Osteocyte (in vitro differentiated cells): Measurements from ENCODE around the gene RPS3. TPM values are rescaled to one million over a fixed set of nuclear protein-coding genes. Genes with fewer than 3 reads are reported as not detected.

ENCODE experiments used
- DNase-seq: peaks from one replicate; pipeline ENCODE4 v3.0.0; 2021; ENCODE audit warnings: mixed read lengths; ENCODE audit not compliant: unreplicated experiment; ENCODE audit errors: extremely low spot score
- H3K27ac Mint-ChIP-seq: one replicate; pipeline ENCODE4 v1.8.0; 2021; ENCODE audit warnings: mild to moderate bottlenecking, mixed read lengths; ENCODE audit not compliant: unreplicated experiment
- H3K27me3 Mint-ChIP-seq: one replicate; pipeline ENCODE4 v1.8.0; 2021; ENCODE audit warnings: mixed read lengths; ENCODE audit not compliant: unreplicated experiment
- H3K36me3 Mint-ChIP-seq: one replicate; pipeline ENCODE4 v1.8.0; 2021; ENCODE audit warnings: mixed read lengths; ENCODE audit not compliant: unreplicated experiment
- H3K4me1 Mint-ChIP-seq: one replicate; pipeline ENCODE4 v1.8.0; 2021; ENCODE audit warnings: mixed read lengths; ENCODE audit not compliant: unreplicated experiment
- H3K4me3 Mint-ChIP-seq: one replicate; pipeline ENCODE4 v1.8.0; 2021; ENCODE audit warnings: mild to moderate bottlenecking, moderate library complexity, mixed read lengths; ENCODE audit not compliant: unreplicated experiment
- H3K9me3 Mint-ChIP-seq: one replicate; pipeline ENCODE4 v1.8.0; 2021; ENCODE audit warnings: mixed read lengths; ENCODE audit not compliant: unreplicated experiment
- CTCF ChIP-seq: fragments of 200-600 bp; sonication (generic); IDR thresholded peaks from 2 replicates; pipeline ENCODE4 v1.5.0; 2021; ENCODE audit warnings: antibody characterized with exemption, mild to moderate bottlenecking, moderate library complexity
- total RNA-seq: library from RNA; stranded (reverse); gene quantifications from 2 replicates; pipeline ENCODE4 v1.2.1, GENCODE V29; 2021

RPS3 gene
- total RNA-seq, 1 donor from 2014 or later: 2,093 TPM

GRCh38 chr11:75426720-75427086 lies 27.4 kb downstream of the RPS3 start:
- no peak for DNase-seq
- Mint-ChIP-seq H3K27ac (no peak overlapping the region), H3K27me3 (peaks cover 15% of the 10 kb centered on the region), H3K4me1 (peaks cover 8% of the 10 kb centered on the region), H3K36me3 (peaks cover 6% of the 10 kb centered on the region), H3K9me3 (no peaks in the 10 kb centered on the region), H3K4me3 (no peak overlapping the region)
- no peak for TF ChIP-seq CTCF

- Mint-ChIP-seq H3K27me3 (peaks cover 17% of the 10 kb centered on the region), H3K36me3 (peaks cover 6% of the 10 kb centered on the region), H3K27ac (no peak overlapping the region), H3K9me3 (no peaks in the 10 kb centered on the region), H3K4me1 (peaks cover 9% of the 10 kb centered on the region), H3K4me3 (no peak overlapping the region)
- DNase-seq: no peak
- TF ChIP-seq CTCF: no peak
Observed at GRCh38 chr11:75427181-75427580, 27.9 kb downstream of the RPS3 start.

- DNase-seq: no peak
Observed at GRCh38 chr11:75428281-75428724, 29.0 kb downstream of the RPS3 start.

GRCh38 chr11:75428989-75429640 lies 29.8 kb downstream of the RPS3 start:
- DNase-seq: no peak
- H3K9me3 Mint-ChIP-seq: no peaks in the 10 kb centered on the region
- H3K36me3 Mint-ChIP-seq: peaks cover 2% of the 10 kb centered on the region
- TF ChIP-seq CTCF: no peak
- H3K27me3 Mint-ChIP-seq: peaks cover 27% of the 10 kb centered on the region
- peak overlapping the region; percentile 54 for H3K27ac Mint-ChIP-seq
- peaks cover 9% of the 10 kb centered on the region for H3K4me1 Mint-ChIP-seq
- peak overlapping the region; percentile 69 for H3K4me3 Mint-ChIP-seq

More at GRCh38 chr11:75428281-75428724, 29.0 kb downstream of the RPS3 start:
- TF ChIP-seq CTCF: no peak
- no peaks in the 10 kb centered on the region for H3K9me3 Mint-ChIP-seq
- peak overlapping the region; percentile 4 for H3K4me3 Mint-ChIP-seq
- H3K36me3 Mint-ChIP-seq: peaks cover 4% of the 10 kb centered on the region
- peaks cover 26% of the 10 kb centered on the region for H3K27me3 Mint-ChIP-seq
- H3K4me1 Mint-ChIP-seq: peaks cover 9% of the 10 kb centered on the region
- H3K27ac Mint-ChIP-seq: no peak overlapping the region

- Mint-ChIP-seq H3K4me3 (peak overlapping the region; percentile 69), H3K4me1 (peaks cover 9% of the 10 kb centered on the region), H3K27ac (peak overlapping the region; percentile 54)
Observed at GRCh38 chr11:75429641-75429901, 30.3 kb downstream of the RPS3 start.

More at GRCh38 chr11:75429641-75429901, 30.3 kb downstream of the RPS3 start:
- no peak for DNase-seq
- peaks cover 27% of the 10 kb centered on the region for H3K27me3 Mint-ChIP-seq
- TF ChIP-seq CTCF: no peak
- no peaks in the 10 kb centered on the region for H3K9me3 Mint-ChIP-seq
- H3K36me3 Mint-ChIP-seq: peaks cover 2% of the 10 kb centered on the region
